ENCODE data around the gene RPL23. TPM values are rescaled to one million over a fixed set of nuclear protein-coding genes. Genes with fewer than 3 reads are reported as not detected.

The RPL23 gene
- total and polyA plus RNA-seq, 10 of the 15 experiments (the other 5 are each of a cell fraction or from before 2014, with no cell fraction given): 2,200 to 4,821 (median 3,043) TPM

GRCh38 chr17:38872027-38872511, 18.5 kb upstream of the RPL23 start:
- DNase-seq (ENCODE audit: low read depth, low spot score) (no peak), ATAC-seq (no peak), FAIRE-seq (peak; percentile 69)
- intact Hi-C loops (cut with micrococcal nuclease; ENCODE audit: unreplicated experiment): loop anchor here (10.0 kb wide), 1 partner anchor 113 kb away; no protein-coding TSS in a partner anchor
- in situ Hi-C loops (cut with MboI): no loop called here
- RAD21 ChIA-PET (ENCODE audit: unreplicated experiment): interaction anchor here (1.0 to 4.9 kb wide), 10 partner anchors 8 to 303 kb away, joined by 3 to 37 read pairs (median 6); partner anchors contain the start of genes ARL5C, LASP1NB and RPL23
- Histone ChIP-seq H3K4me2 (ENCODE audit: control insufficient read depth, insufficient read depth) (peak overlapping the region; percentile 95), H3K9me3 (replicated peaks; ENCODE audit: control insufficient read depth, insufficient read depth, low read length) (no peaks in the 10 kb centered on the region), H3K27ac (ENCODE audit: control insufficient read depth, insufficient read depth) (peak overlapping the region; percentile 80), H3K4me3 (peak overlapping the region; percentile 99), H3K36me3 (ENCODE audit: control insufficient read depth in 2 of 2, insufficient read depth in 2 of 2, low read length in 1 of 2) (peaks cover 0 to 9% of the 10 kb centered on the region in 2 experiments; a peak in 1 of 4 replicates), H3K79me2 (ENCODE audit: control insufficient read depth, insufficient read depth, low read length) (peaks cover 63% of the 10 kb centered on the region), H3K4me1 (ENCODE audit: control insufficient read depth, insufficient read depth, low read length) (peaks cover 22% of the 10 kb centered on the region), H3K9ac (ENCODE audit: control insufficient read depth, insufficient read depth, low read length) (peak overlapping the region; percentile 88), H3K27me3 (replicated peaks in 1 of 2; ENCODE audit: control insufficient read depth in 2 of 2, insufficient read depth in 2 of 2, low read length in 1 of 2) (no peaks in the 10 kb centered on the region), H4K20me1 (ENCODE audit: control insufficient read depth, insufficient read depth) (peaks cover 10% of the 10 kb centered on the region; the same call in 1 of the 2 replicates), H2AFZ (ENCODE audit: control insufficient read depth, low read depth, low read length) (no peak overlapping the region)
- SMC1A ChIA-PET (ENCODE audit: uncharacterized antibody, unreplicated experiment): interaction anchor here (0.6 to 4.7 kb wide), 16 partner anchors 9 to 281 kb away, joined by 3 to 31 read pairs (median 5); partner anchors contain the start of genes CWC25, LASP1NB and RPL23
- POLR2A ChIA-PET: interaction anchor here (0.5 to 6.3 kb wide), 10 partner anchors 18 to 904 kb away, joined by 3 to 61 read pairs (median 4); partner anchors contain the start of genes MLLT6, RPL19 and RPL23
- no TSS peak for BruUV-seq (replicated peaks)
- CTCF ChIA-PET: interaction anchor here (0.6 to 5.4 kb wide), 18 partner anchors 9 to 294 kb away, joined by 3 to 59 read pairs (median 5); partner anchors contain the start of genes ARL5C, LASP1NB and PLXDC1
- TF ChIP-seq ATF7 (IDR thresholded peaks at IDR 0.05; ENCODE audit: low read depth): peak; percentile 72
- TF ChIP-seq RCOR1 (conservative IDR thresholded peaks at IDR 0.05; ENCODE audit: low read depth, low read length): no peak
- no peak for TF ChIP-seq MEF2B (IDR thresholded peaks at IDR 0.05; ENCODE audit: partially characterized antibody, poor library complexity, severe bottlenecking)
- TF ChIP-seq, protein P1, sequence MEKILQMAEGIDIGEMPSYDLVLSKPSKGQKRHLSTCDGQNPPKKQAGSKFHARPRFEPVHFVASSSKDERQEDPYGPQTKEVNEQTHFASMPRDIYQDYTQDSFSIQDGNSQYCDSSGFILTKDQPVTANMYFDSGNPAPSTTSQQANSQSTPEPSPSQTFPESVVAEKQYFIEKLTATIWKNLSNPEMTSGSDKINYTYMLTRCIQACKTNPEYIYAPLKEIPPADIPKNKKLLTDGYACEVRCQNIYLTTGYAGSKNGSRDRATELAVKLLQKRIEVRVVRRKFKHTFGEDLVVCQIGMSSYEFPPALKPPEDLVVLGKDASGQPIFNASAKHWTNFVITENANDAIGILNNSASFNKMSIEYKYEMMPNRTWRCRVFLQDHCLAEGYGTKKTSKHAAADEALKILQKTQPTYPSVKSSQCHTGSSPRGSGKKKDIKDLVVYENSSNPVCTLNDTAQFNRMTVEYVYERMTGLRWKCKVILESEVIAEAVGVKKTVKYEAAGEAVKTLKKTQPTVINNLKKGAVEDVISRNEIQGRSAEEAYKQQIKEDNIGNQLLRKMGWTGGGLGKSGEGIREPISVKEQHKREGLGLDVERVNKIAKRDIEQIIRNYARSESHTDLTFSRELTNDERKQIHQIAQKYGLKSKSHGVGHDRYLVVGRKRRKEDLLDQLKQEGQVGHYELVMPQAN (conservative IDR thresholded peaks at IDR 0.05): 0 out of 2 replicates have a peak, but pooled peaks have one; percentile 7
- WGBS (ENCODE audit: insufficient coverage, insufficient replicate concordance, low lambda C conversion rate, missing lambda C conversion rate): 0% methylated on average over 5 of the region's 5 CpGs

Data from GM12878 (cell line).